ENCODE data around the gene TNFRSF4. TPM values are rescaled to one million over a fixed set of nuclear protein-coding genes. Genes with fewer than 3 reads are reported as not detected.

TNFRSF4 gene
- total and polyA plus RNA-seq, 8 donors: 0.26 to 5.0 (median 1.2) TPM

GRCh38 chr1:1204998-1205768 is 8.8 kb downstream of the TNFRSF4 start:
- TF ChIP-seq CTCF (IDR thresholded peaks at IDR 0.05): no peak
- no peaks in the 10 kb centered on the region for H3K4me1 ChIP-seq
- DNase-seq: peak in 3 of 6 donors; percentile 28 to 70 (median 53)
- no peaks in the 10 kb centered on the region for H3K36me3 ChIP-seq
- H3K27ac ChIP-seq: no peak overlapping the region
- H3K4me3 ChIP-seq: no peak overlapping the region
- no peaks in the 10 kb centered on the region for H3K27me3 ChIP-seq
- no peak for ATAC-seq
- intact Hi-C loops (cut with DNase I): no loop called here
- FAIRE-seq: no peak
- WGBS, 2 donors: 86 to 87% methylated on average over 18 to 19 of the region's 19 CpGs
- H3K9me3 ChIP-seq: no peaks in the 10 kb centered on the region

- Histone ChIP-seq H3K4me3 (no peak overlapping the region), H3K27ac (no peak overlapping the region), H3K9me3 (no peaks in the 10 kb centered on the region), H3K36me3 (no peaks in the 10 kb centered on the region), H3K27me3 (no peaks in the 10 kb centered on the region), H3K4me1 (no peaks in the 10 kb centered on the region)
- no peak for TF ChIP-seq CTCF (IDR thresholded peaks at IDR 0.05)
- ATAC-seq (no peak), FAIRE-seq (no peak), DNase-seq (peak in 2 of 6 donors; percentile 16 to 57)
- intact Hi-C loops (cut with DNase I): no loop called here
- 85 to 87% methylated on average over 8 of the region's 8 CpGs for WGBS, 2 donors
These were observed 9.5 kb downstream of the TNFRSF4 start for GRCh38 chr1:1204425-1204920.

- Histone ChIP-seq H3K4me3 (no peak overlapping the region), H3K4me1 (no peaks in the 10 kb centered on the region), H3K9me3 (no peaks in the 10 kb centered on the region), H3K27ac (no peak overlapping the region), H3K27me3 (no peaks in the 10 kb centered on the region), H3K36me3 (no peaks in the 10 kb centered on the region)
- intact Hi-C loops (cut with DNase I): no loop called here
- TF ChIP-seq CTCF (IDR thresholded peaks at IDR 0.05): no peak
- ATAC-seq (no peak), FAIRE-seq (no peak), DNase-seq (peak in 3 of 6 donors; percentile 26 to 67 (median 60))
- 70 to 81% methylated on average over 48 to 49 of the region's 49 CpGs for WGBS, 2 donors
These were observed 10.2 kb downstream of the TNFRSF4 start for GRCh38 chr1:1203561-1204424.

- FAIRE-seq: no peak
- intact Hi-C loops (cut with DNase I): no loop called here
- no peak overlapping the region for H3K4me3 ChIP-seq
These were observed 11.0 kb downstream of the TNFRSF4 start for GRCh38 chr1:1202831-1203560.

More at GRCh38 chr1:1202831-1203560, 11.0 kb downstream of the TNFRSF4 start:
- Histone ChIP-seq H3K4me1 (no peaks in the 10 kb centered on the region), H3K27me3 (no peaks in the 10 kb centered on the region), H3K27ac (no peak overlapping the region), H3K9me3 (no peaks in the 10 kb centered on the region), H3K36me3 (no peaks in the 10 kb centered on the region)
- ATAC-seq: no peak
- TF ChIP-seq CTCF (IDR thresholded peaks at IDR 0.05): no peak
- DNase-seq: peak in 3 of 6 donors; percentile 27 to 70 (median 56)
- WGBS, 2 donors: 54 to 78% methylated on average over 19 to 27 of the region's 27 CpGs

Measured in pancreas (tissue), 10 donors.